ENCODE measurements around the gene SKI. TPM values are rescaled to one million over a fixed set of nuclear protein-coding genes. Genes with fewer than 3 reads are reported as not detected.

The SKI gene
- total RNA-seq, 1 experiment from 2014 or later, result 38.2 TPM

- Histone ChIP-seq H3K4me3 (ENCODE audit: low read depth, low read length) (no peak overlapping the region), H3K36me3 (ENCODE audit: control insufficient read depth, insufficient read depth, low read length) (no peaks in the 10 kb centered on the region), H3K27me3 (replicated peaks; ENCODE audit: control insufficient read depth, insufficient read depth, low read length) (no peaks in the 10 kb centered on the region), H3K9me3 (no peaks in the 10 kb centered on the region), H3K4me1 (no peaks in the 10 kb centered on the region)
- CTCF ChIA-PET, result no interaction called here
- H3K4me3 Mint-ChIP-seq (ENCODE audit: unreplicated experiment), result no peak overlapping the region
- H3K27ac Mint-ChIP-seq (ENCODE audit: unreplicated experiment), result no peak overlapping the region
- no peak for TF ChIP-seq CTCF (IDR thresholded peaks at IDR 0.05; ENCODE audit: insufficient read depth in 1 of 2, low read depth in 1 of 2, low read length in 1 of 2, severe bottlenecking in 1 of 2, unreplicated experiment in 1 of 2)
- BruUV-seq (replicated peaks), result no TSS peak
- no peak for DNase-seq
- H3K27me3 Mint-ChIP-seq (ENCODE audit: insufficient read depth, unreplicated experiment), result no peaks in the 10 kb centered on the region
- H3K36me3 Mint-ChIP-seq (ENCODE audit: insufficient read depth, unreplicated experiment), result peaks cover 20% of the 10 kb centered on the region
- no peaks in the 10 kb centered on the region for H3K9me3 Mint-ChIP-seq (ENCODE audit: unreplicated experiment)
- POLR2A ChIA-PET, result no interaction called here
- intact Hi-C loops (cut with micrococcal nuclease; ENCODE audit: unreplicated experiment), result no loop called here
- H3K4me1 Mint-ChIP-seq (ENCODE audit: low read depth, unreplicated experiment), result no peaks in the 10 kb centered on the region
Observed at GRCh38 chr1:2297246-2298011, 69.3 kb downstream of the SKI start.

- peak overlapping the region; percentile 53 for H3K27ac Mint-ChIP-seq (ENCODE audit: unreplicated experiment)
- no peaks in the 10 kb centered on the region for H3K4me1 Mint-ChIP-seq (ENCODE audit: low read depth, unreplicated experiment)
- Histone ChIP-seq H3K36me3 (ENCODE audit: control insufficient read depth, insufficient read depth, low read length) (no peaks in the 10 kb centered on the region), H3K4me3 (ENCODE audit: low read depth, low read length) (no peak overlapping the region), H3K9me3 (no peaks in the 10 kb centered on the region), H3K27me3 (replicated peaks; ENCODE audit: control insufficient read depth, insufficient read depth, low read length) (no peaks in the 10 kb centered on the region), H3K4me1 (no peaks in the 10 kb centered on the region)
- no peak for TF ChIP-seq CTCF (IDR thresholded peaks at IDR 0.05; ENCODE audit: insufficient read depth in 1 of 2, low read depth in 1 of 2, low read length in 1 of 2, severe bottlenecking in 1 of 2, unreplicated experiment in 1 of 2)
- no TSS peak for BruUV-seq (replicated peaks)
- POLR2A ChIA-PET, result no interaction called here
- peaks cover 22% of the 10 kb centered on the region for H3K36me3 Mint-ChIP-seq (ENCODE audit: insufficient read depth, unreplicated experiment)
- no peak overlapping the region for H3K4me3 Mint-ChIP-seq (ENCODE audit: unreplicated experiment)
- intact Hi-C loops (cut with micrococcal nuclease; ENCODE audit: unreplicated experiment), result no loop called here
- H3K27me3 Mint-ChIP-seq (ENCODE audit: insufficient read depth, unreplicated experiment), result no peaks in the 10 kb centered on the region
- H3K9me3 Mint-ChIP-seq (ENCODE audit: unreplicated experiment), result no peaks in the 10 kb centered on the region
- DNase-seq, result no peak
- CTCF ChIA-PET, result no interaction called here
Observed at GRCh38 chr1:2298685-2299084, 70.6 kb downstream of the SKI start.

- no peaks in the 10 kb centered on the region for H3K27me3 Mint-ChIP-seq (ENCODE audit: insufficient read depth, unreplicated experiment)
- peaks cover 26% of the 10 kb centered on the region for H3K36me3 Mint-ChIP-seq (ENCODE audit: insufficient read depth, unreplicated experiment)
- Histone ChIP-seq H3K27me3 (replicated peaks; ENCODE audit: control insufficient read depth, insufficient read depth, low read length) (no peaks in the 10 kb centered on the region), H3K36me3 (ENCODE audit: control insufficient read depth, insufficient read depth, low read length) (no peaks in the 10 kb centered on the region), H3K9me3 (no peaks in the 10 kb centered on the region), H3K4me3 (ENCODE audit: low read depth, low read length) (no peak overlapping the region), H3K4me1 (no peaks in the 10 kb centered on the region)
- no peak overlapping the region for H3K4me3 Mint-ChIP-seq (ENCODE audit: unreplicated experiment)
- ChIA-PET CTCF (no interaction called here), POLR2A (no interaction called here)
- no TSS peak for BruUV-seq (replicated peaks)
- DNase-seq, result no peak
- intact Hi-C loops (cut with micrococcal nuclease; ENCODE audit: unreplicated experiment), result no loop called here
- H3K9me3 Mint-ChIP-seq (ENCODE audit: unreplicated experiment), result no peaks in the 10 kb centered on the region
- no peak for TF ChIP-seq CTCF (IDR thresholded peaks at IDR 0.05; ENCODE audit: insufficient read depth in 1 of 2, low read depth in 1 of 2, low read length in 1 of 2, severe bottlenecking in 1 of 2, unreplicated experiment in 1 of 2)
- peak overlapping the region; percentile 53 for H3K27ac Mint-ChIP-seq (ENCODE audit: unreplicated experiment)
- H3K4me1 Mint-ChIP-seq (ENCODE audit: low read depth, unreplicated experiment), result no peaks in the 10 kb centered on the region
Observed at GRCh38 chr1:2299131-2299627, 71.1 kb downstream of the SKI start.
